Muscle layer of colon (tissue), 2 donors: ENCODE data around the gene NEO1.
"Not testable (repeated sequence)": the region's sequence is repeated elsewhere in the genome, so short reads cannot be mapped to it uniquely, and the experiment has no call there.

ENCODE experiments used
- H3K27ac ChIP-seq: one replicate; pipeline ENCODE4 v1.7.0; 2013; ENCODE audit warnings: low read depth, mild to moderate bottlenecking, low read length, moderate library complexity
- H3K27me3 ChIP-seq, 2 donors: one replicate each; pipeline ENCODE4 v1.7.0; 2013; ENCODE audit warnings: low read length in 2 of 2, mild to moderate bottlenecking in 2 of 2; ENCODE audit not compliant: insufficient read depth in 2 of 2, control insufficient read depth in 1 of 2
- H3K36me3 ChIP-seq: one replicate; pipeline ENCODE4 v1.7.0; 2013; ENCODE audit warnings: mild to moderate bottlenecking, low read length; ENCODE audit not compliant: insufficient read depth
- H3K4me1 ChIP-seq: one replicate; pipeline ENCODE4 v1.7.0; 2013; ENCODE audit warnings: mild to moderate bottlenecking, low read length; ENCODE audit not compliant: insufficient read depth
- H3K4me3 ChIP-seq, 2 donors: one replicate each; pipeline ENCODE4 v1.7.0; 2013; ENCODE audit warnings: low read length in 2 of 2, low read depth in 1 of 2, mild to moderate bottlenecking in 1 of 2, moderate library complexity in 1 of 2
- H3K9ac ChIP-seq: one replicate; pipeline ENCODE4 v1.7.0; 2013; ENCODE audit warnings: low read length
- H3K9me3 ChIP-seq: one replicate; pipeline ENCODE4 v1.7.0; 2013; ENCODE audit warnings: mild to moderate bottlenecking, low read length
- donor health status: abdominal sarcoma.
- donor health status: Adenocarcinoma of cecum.

NEO1 gene

DNA sequence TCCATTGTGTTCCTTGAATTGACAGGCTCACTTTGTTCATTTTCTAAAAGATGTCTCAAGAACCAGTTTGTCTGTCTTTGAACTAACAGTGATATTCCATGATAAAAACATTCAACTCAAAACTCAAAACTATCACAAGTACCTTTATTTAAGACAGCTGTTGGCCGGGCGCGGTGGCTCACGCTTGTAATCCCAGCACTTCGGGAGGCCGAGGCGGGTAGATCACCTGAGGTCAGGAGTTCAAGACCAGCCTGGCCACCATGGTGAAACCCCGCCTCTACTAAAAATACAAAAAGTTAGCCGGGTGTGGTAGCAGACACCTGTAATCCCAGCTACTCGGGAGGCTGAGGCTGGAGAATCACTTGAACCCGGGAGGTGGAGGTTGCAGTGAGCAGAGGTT is 248.0 kb downstream of the NEO1 start:
- not testable (repeated sequence) for H3K9me3 ChIP-seq, H3K4me3 ChIP-seq, H3K4me1 ChIP-seq, H3K27me3 ChIP-seq, H3K9ac ChIP-seq, H3K27ac ChIP-seq
- peaks cover 62% of the 10 kb centered on the region for H3K36me3 ChIP-seq

DNA sequence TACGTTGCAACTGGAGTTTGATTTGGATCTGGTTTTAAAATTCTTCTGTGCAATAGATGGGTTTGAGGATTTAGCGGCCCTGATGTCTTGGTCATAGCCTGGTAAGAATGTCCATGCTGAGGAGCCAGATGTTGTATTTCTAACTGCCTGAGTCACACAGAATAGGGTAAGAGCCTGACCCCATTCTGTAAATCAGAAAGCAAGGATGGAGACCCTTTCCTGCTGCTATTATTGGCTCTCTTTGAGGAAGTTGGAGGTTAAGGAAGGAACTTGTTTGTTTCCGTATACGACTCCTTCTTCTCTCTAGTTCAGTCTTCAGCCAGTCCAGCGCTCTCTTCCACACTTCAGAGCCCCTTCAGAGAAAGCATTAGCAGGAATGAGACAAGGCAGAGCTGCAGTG is 251.4 kb downstream of the NEO1 start:
- Histone ChIP-seq H3K4me3 (no peak overlapping the region), H3K27ac (no peak overlapping the region), H3K9ac (no peak overlapping the region), H3K27me3 (no peaks in the 10 kb centered on the region), H3K36me3 (peaks cover 36% of the 10 kb centered on the region), H3K9me3 (no peaks in the 10 kb centered on the region), H3K4me1 (no peaks in the 10 kb centered on the region)

DNA sequence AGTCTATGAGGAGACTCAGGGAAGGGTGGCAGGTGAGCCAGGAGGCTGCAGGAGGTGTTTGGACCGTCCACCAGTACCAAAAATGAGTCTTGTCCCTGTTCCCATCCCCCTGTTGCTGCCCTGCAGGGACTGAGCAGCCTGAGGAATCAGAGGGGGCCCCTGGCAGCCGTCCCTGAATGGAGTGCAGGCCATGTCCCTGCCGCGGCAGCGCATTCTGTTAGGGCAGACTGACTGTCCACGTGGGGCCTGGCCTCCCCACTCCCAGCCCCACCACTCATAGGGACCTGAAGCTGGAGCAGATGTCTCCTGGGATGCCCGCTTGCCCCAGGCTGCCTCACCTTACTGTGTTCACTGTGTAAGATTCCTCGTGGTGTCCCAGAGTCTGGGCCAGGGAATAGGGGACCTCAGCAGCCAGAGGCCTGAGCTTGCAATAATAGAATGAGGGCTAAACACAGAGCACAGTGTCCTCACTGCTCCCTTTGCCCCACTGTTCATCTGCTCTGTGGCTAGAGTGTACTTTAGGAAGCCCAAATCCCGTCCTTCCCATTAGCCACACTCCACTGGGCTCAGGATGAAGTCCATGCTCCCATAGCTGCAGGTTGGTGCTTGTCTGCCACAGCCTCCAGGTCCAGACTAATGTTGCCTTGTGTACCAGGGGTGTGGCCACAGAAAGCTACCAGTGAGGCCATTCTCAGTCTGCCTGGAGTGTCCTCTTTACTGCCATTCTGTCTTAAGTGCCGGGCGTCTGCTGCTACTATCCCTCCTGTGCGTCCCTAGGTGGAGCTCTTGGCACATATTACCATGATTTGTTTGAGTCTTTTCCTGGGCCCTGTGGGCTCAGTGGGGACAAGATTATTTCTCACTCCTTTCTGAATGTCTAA is 253.3 kb downstream of the NEO1 start:
- no peak overlapping the region for H3K9ac ChIP-seq

DNA sequence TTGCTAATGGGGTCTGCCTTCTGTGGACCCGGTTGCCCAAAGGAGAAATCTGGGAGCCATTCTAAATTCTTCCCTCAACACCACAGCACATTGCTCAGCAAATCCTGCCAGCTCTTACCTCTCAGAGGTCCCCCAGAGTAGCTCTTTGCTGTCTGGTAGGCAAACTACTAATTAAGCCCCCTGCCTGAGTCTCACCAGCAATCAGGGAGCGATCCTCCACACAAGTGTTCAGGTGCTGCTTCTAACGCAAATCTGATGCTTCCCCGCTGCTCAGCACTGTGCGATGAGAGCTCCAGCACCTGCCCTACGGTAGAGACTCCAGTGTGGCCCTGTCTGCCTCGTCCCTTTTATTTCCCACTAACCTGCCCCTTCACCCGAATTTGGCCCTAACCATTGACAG is 256.0 kb downstream of the NEO1 start:
- H3K4me3 ChIP-seq: no peak overlapping the region
- H3K4me1 ChIP-seq: no peaks in the 10 kb centered on the region
- no peak overlapping the region for H3K27ac ChIP-seq
- H3K27me3 ChIP-seq: no peaks in the 10 kb centered on the region
- no peak overlapping the region for H3K9ac ChIP-seq
- no peaks in the 10 kb centered on the region for H3K9me3 ChIP-seq
- peaks cover 5% of the 10 kb centered on the region for H3K36me3 ChIP-seq

More for the DNA sequence above, 253.3 kb downstream of the NEO1 start:
- H3K27ac ChIP-seq: no peak overlapping the region
- H3K27me3 ChIP-seq: no peaks in the 10 kb centered on the region
- H3K9me3 ChIP-seq: no peaks in the 10 kb centered on the region
- peaks cover 28% of the 10 kb centered on the region for H3K36me3 ChIP-seq
- no peaks in the 10 kb centered on the region for H3K4me1 ChIP-seq
- no peak overlapping the region for H3K4me3 ChIP-seq

DNA sequence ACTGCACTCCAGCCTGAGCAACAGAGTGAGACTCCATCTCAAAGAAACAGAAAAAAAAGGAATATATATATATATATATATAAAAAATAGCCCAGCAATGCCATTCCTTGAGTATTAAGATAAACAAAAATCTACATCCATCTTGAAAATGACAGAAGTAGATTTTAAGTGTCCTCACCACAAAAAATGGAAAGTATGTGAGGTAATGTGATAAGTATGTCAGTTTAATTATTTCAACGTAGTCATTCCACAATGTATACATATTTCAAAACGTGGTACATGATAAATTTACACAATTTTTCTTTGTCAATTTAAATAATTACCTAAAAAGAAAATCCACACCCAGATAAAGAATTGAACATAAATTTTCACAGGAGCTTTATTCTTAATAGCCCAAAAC is 261.6 kb downstream of the NEO1 start:
- Histone ChIP-seq H3K9me3 (no peaks in the 10 kb centered on the region), H3K27ac (no peak overlapping the region), H3K9ac (no peak overlapping the region), H3K4me1 (no peaks in the 10 kb centered on the region), H3K27me3 (no peaks in the 10 kb centered on the region), H3K36me3 (no peaks in the 10 kb centered on the region), H3K4me3 (no peak overlapping the region)

DNA sequence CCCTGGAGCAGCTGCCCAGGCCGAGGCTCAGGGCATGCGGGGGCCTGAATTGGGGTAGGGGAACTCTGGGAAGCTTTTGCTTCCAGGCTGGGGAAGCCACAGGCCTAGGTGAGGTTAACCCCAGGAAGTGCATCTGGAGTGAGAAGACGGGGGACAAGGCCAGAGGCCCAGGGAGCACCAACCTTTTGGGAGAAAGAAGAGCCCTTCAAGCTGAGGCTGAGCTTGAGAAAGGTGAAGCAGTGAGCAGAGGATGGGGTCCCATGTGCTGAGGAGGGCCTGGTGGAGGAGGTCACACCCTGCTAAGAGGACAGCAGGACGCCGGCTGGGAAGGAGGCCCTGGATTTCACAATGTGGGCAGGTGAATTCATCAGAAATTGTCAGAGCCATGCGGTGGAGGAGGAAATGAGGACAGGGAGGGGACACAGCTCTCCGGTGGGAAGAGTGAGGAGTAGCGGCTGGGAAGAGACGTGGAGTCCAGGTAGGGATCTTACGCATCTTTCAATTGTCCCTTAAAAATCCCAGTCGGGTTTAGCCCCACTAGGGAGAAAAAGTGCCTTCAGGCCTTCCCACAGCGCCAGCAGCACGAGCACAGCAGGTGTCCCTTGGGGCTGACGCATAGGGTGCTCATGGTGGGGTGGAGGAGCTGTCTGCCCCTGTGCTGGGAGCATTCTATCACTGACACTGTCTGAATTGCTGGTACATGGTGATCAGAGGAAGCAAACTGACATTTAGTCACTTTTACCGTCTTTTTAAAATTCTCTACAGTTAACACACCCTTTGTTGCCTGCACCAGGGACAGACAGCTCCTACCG is 265.6 kb downstream of the NEO1 start:
- Histone ChIP-seq H3K27me3 (no peaks in the 10 kb centered on the region), H3K27ac (no peak overlapping the region), H3K4me1 (no peaks in the 10 kb centered on the region), H3K9me3 (no peaks in the 10 kb centered on the region), H3K4me3 (no peak overlapping the region), H3K9ac (no peak overlapping the region), H3K36me3 (no peaks in the 10 kb centered on the region)

DNA sequence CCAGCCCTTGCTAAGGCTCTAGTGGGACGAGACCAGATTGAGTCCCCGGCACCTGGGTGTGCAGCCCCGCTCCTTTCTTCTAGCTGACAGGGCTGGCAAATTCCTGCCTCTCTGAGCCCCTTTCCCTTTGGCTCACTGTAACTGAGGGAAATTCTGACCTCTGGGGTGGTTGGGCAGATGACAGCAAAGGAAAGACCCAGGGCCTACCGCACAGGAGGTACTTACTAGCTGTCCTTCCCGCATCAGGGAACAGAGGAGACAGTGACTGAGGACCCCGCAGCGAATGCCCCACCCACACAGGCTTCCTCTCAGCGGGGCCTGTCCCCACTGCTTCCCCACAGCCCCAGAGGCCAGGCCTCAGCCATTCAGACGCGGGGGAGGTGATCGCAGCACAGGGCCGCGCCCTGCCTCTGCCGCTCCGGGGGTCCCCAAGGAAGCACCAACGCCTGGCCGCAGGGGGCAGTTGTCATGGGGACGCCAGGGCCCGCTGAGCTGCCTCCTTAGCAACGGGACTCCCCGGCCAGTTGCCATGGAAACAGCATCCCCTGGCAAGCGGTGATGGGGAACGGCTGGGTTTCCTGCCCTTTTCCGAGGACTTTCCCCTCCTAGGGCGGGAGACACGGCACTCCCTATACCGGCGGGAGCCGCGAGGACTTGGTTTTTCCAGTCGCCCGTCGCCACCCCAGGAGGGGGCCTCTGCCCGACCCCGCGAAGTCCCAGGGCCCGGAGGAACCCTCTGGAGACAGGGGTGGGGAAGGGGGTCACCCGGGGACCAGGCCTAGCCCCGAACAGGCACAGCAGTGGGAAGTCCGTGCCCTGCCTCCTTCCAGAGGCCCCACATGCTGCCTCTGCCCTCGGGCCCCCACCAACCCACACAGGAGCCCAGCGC is 266.4 kb downstream of the NEO1 start:
- no peaks in the 10 kb centered on the region for H3K27me3 ChIP-seq
- H3K4me1 ChIP-seq: no peaks in the 10 kb centered on the region
- no peak overlapping the region for H3K9ac ChIP-seq
- no peak overlapping the region for H3K27ac ChIP-seq
- no peak overlapping the region for H3K4me3 ChIP-seq
- no peaks in the 10 kb centered on the region for H3K36me3 ChIP-seq
- H3K9me3 ChIP-seq: no peaks in the 10 kb centered on the region

DNA sequence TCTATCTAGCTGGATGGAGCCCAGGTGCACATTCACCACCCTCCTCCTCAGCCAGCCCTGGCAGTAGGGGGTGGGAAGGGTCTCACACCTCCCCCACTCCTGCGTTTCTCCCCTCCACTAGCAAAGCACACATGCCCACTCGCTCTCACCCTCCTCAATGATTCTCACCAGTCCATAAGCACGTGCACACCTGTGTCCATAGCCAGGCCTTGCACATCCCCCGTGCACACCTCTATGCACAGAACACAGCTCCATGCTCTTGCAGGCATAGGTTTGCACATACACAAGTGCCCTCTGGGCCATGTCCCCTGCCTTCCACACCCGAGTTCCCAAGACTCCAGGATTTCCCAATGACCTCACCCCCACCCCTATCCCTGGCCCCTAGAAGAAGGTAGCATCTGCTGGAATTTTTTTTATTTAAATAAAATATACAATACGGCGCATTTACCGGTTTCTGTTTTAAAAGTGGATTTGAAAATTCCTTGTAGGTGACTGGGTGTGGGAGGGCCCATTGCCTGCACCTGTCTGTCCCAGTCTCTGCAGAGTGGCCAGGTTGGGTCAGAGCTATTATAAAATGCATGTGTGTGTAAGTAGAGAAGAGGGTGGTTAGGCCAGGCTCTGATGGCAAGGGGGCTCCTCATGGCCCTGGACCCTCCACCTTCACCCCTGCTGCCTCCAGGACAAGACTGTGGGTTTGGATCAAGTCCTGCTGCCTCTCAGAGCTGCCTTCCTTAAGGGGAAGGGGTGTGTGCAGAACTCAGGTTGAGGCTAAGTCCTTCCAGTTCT is 267.4 kb downstream of the NEO1 start:
- Histone ChIP-seq H3K9ac (no peak overlapping the region), H3K27me3 (peaks cover 0 to 3% of the 10 kb centered on the region in 2 donors), H3K4me3 (no peak overlapping the region), H3K36me3 (no peaks in the 10 kb centered on the region), H3K9me3 (no peaks in the 10 kb centered on the region), H3K4me1 (no peaks in the 10 kb centered on the region), H3K27ac (no peak overlapping the region)

DNA sequence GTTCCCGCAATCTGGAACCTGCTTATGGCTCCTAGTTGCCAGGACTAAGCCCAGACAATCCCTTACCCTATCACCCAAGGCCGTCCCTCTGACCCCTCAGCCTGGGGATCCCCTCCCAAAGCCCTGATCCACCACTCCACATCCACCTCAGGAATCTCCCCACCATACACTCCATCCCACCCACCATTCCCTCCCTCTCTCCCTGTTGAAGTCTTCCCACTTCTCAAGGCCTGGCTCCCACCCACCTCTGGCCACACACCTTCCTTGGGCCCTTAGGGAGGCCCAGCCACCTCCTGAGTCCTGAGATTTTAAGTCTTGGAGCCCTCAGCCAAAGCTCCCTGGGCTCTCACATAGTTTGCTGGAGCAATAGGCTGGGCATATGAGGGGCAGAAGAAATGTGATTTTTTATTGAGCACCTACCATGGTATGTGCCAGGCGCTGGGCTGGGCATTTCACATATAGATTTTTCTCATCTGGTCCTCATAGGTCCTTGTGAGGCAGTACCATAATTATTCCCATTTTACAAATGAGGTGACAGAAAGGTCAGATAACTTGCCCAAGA is 268.4 kb downstream of the NEO1 start:
- Histone ChIP-seq H3K9ac (no peak overlapping the region), H3K27ac (no peak overlapping the region), H3K9me3 (no peaks in the 10 kb centered on the region), H3K36me3 (no peaks in the 10 kb centered on the region), H3K27me3 (peaks cover 0 to 4% of the 10 kb centered on the region in 2 donors), H3K4me3 (no peak overlapping the region), H3K4me1 (no peaks in the 10 kb centered on the region)
